IMR-90 (cell line): ENCODE results near the gene CCSER1. TPM values are rescaled to one million over a fixed set of nuclear protein-coding genes. Genes with fewer than 3 reads are reported as not detected.
A peak's percentile ranks its signal among the peaks of the same experiment; 100 is the strongest.

ENCODE experiments used
- ATAC-seq: fragments of 200-7000 bp; cut with Tn5 transposase; 2 replicates; pipeline ENCODE4 v1.9.1; 2020; ENCODE audit warnings: low read depth, mild to moderate bottlenecking, moderate library complexity
- BruUV-seq: library from RNA; stranded (reverse); fragments of 400-500 nt; replicated peaks from 2 replicates; lab custom pipeline; 2021; lab: Mats Ljungman, UMichigan
- CTCF ChIA-PET: fragments of 300-600 bp; formaldehyde crosslinking; extraction: SDS; loops from one replicate; lab custom pipeline; 2021; ENCODE audit warnings: antibody characterized with exemption; lab: Yijun Ruan, JAX
- POLR2A ChIA-PET: fragments of 300-600 bp; sonication (Branson Sonifier 250); formaldehyde crosslinking; loops from one replicate; lab custom pipeline; 2022; ENCODE audit warnings: antibody characterized with exemption; ENCODE audit not compliant: unreplicated experiment; lab: Charles Lee
- DNase-seq: peaks from one replicate; pipeline ENCODE4 v3.0.0; 2013
- H2AFZ ChIP-seq: replicated peaks from 2 replicates; pipeline ENCODE3; 2013; ENCODE audit warnings: low read length, mild to moderate bottlenecking; ENCODE audit not compliant: poor library complexity
- H2AK5ac ChIP-seq: 2 replicates; pipeline ENCODE4 v1.6.1; 2013; ENCODE audit warnings: low read depth, low read length, inconsistent platforms
- H2AK9ac ChIP-seq: replicated peaks from 2 replicates; pipeline ENCODE3; 2013; ENCODE audit warnings: mild to moderate bottlenecking, low read depth, low read length, moderate library complexity; ENCODE audit not compliant: poor library complexity
- H2BK120ac ChIP-seq: 2 replicates; pipeline ENCODE4 v1.6.1; 2013; ENCODE audit warnings: low read depth, low read length, inconsistent platforms
- H2BK15ac ChIP-seq: 3 replicates; pipeline ENCODE4 v1.6.1; 2013; ENCODE audit warnings: low read depth, low read length, inconsistent platforms
- H2BK20ac ChIP-seq: 2 replicates; pipeline ENCODE4 v1.6.1; 2013; ENCODE audit warnings: low read depth, mild to moderate bottlenecking, inconsistent platforms, low read length, moderate library complexity
- H2BK5ac ChIP-seq: 2 replicates; pipeline ENCODE4 v1.6.1; 2013; ENCODE audit warnings: mild to moderate bottlenecking, low read depth, low read length, inconsistent platforms; ENCODE audit not compliant: poor library complexity, severe bottlenecking
- H3K14ac ChIP-seq: replicated peaks from 2 replicates; pipeline ENCODE4 v1.6.1; 2013; ENCODE audit warnings: low read depth, low read length, inconsistent platforms
- H3K18ac ChIP-seq: 2 replicates; pipeline ENCODE4 v1.6.1; 2013; ENCODE audit warnings: low read depth, low read length, control low read depth
- H3K23ac ChIP-seq: 2 replicates; pipeline ENCODE4 v1.6.1; 2013; ENCODE audit warnings: low read depth, low read length, inconsistent platforms
- H3K27ac ChIP-seq: 2 replicates; pipeline ENCODE4 v1.5.1; 2013; ENCODE audit warnings: mild to moderate bottlenecking, control low read depth, low read length; ENCODE audit not compliant: insufficient read depth
- H3K27me3 ChIP-seq: 2 replicates; pipeline ENCODE4 v1.6.1; 2013; ENCODE audit warnings: low read length; ENCODE audit not compliant: control insufficient read depth, insufficient read depth
- H3K36me3 ChIP-seq: 2 replicates; pipeline ENCODE4 v1.6.1; 2013; ENCODE audit warnings: low read length, mixed read lengths; ENCODE audit not compliant: control insufficient read depth, insufficient read depth
- H3K4ac ChIP-seq: 2 replicates; pipeline ENCODE4 v1.6.1; 2013; ENCODE audit warnings: low read depth, low read length, inconsistent platforms
- H3K4me1 ChIP-seq: 2 replicates; pipeline ENCODE4 v1.6.1; 2013; ENCODE audit warnings: low read length, mixed read lengths; ENCODE audit not compliant: control insufficient read depth, insufficient read depth
- H3K4me2 ChIP-seq: 2 replicates; pipeline ENCODE4 v1.6.1; 2013; ENCODE audit warnings: low read depth, mild to moderate bottlenecking, control low read depth, low read length, moderate library complexity
- H3K4me3 ChIP-seq: 2 replicates; pipeline ENCODE4 v1.5.1; 2013; ENCODE audit warnings: low read depth, mild to moderate bottlenecking, control low read depth, low read length, moderate library complexity; ENCODE audit not compliant: insufficient read depth
- H3K56ac ChIP-seq: 2 replicates; pipeline ENCODE4 v1.6.1; 2013; ENCODE audit warnings: low read length, inconsistent platforms; ENCODE audit not compliant: insufficient read depth; ENCODE audit errors: extremely low read depth
- H3K79me1 ChIP-seq, 2 experiments: 2 replicates each; pipeline ENCODE4 v1.6.1; 2013; ENCODE audit warnings: low read length in 2 of 2, inconsistent platforms in 1 of 2, low read depth in 1 of 2
- H3K9ac ChIP-seq: 2 replicates; pipeline ENCODE4 v1.6.1; 2013; ENCODE audit warnings: low read depth, low read length, control low read depth
- H3K9me1 ChIP-seq: 2 replicates; pipeline ENCODE4 v1.6.1; 2013; ENCODE audit warnings: low read length, inconsistent platforms; ENCODE audit not compliant: insufficient read depth
- H3K9me3 ChIP-seq: 2 replicates; pipeline ENCODE4 v1.6.1; 2013; ENCODE audit warnings: low read length; ENCODE audit not compliant: control insufficient read depth, insufficient read depth
- H4K20me1 ChIP-seq: 2 replicates; pipeline ENCODE4 v1.6.1; 2013; ENCODE audit warnings: low read length, inconsistent platforms; ENCODE audit not compliant: insufficient read depth
- H4K5ac ChIP-seq: 2 replicates; pipeline ENCODE4 v1.6.1; 2013; ENCODE audit warnings: mild to moderate bottlenecking, low read depth, low read length, control low read depth
- H4K8ac ChIP-seq, 2 experiments: 2 replicates each; pipeline ENCODE4 v1.6.1; 2013; ENCODE audit warnings: low read depth in 2 of 2, low read length in 2 of 2, control low read depth in 1 of 2, inconsistent platforms in 1 of 2
- H4K91ac ChIP-seq: 2 replicates; pipeline ENCODE4 v1.6.1; 2013; ENCODE audit warnings: low read depth, low read length, inconsistent platforms; ENCODE audit not compliant: insufficient read depth
- BHLHE40 ChIP-seq: fragments of 150-350 bp; IDR thresholded peaks from 2 replicates; pipeline ENCODE4 v1.6.1; 2016; ENCODE audit warnings: mild to moderate bottlenecking, low read depth, low read length
- CEBPB ChIP-seq: IDR thresholded peaks from 2 replicates; pipeline ENCODE4 v1.6.1; 2012; ENCODE audit warnings: low read depth, low read length, improper control_type of control experiment
- FOS ChIP-seq: fragments of 150-350 bp; IDR thresholded peaks from 2 replicates; pipeline ENCODE4 v1.6.1; 2016; ENCODE audit warnings: low read depth, low read length
- MAFK ChIP-seq: IDR thresholded peaks from 2 replicates; pipeline ENCODE4 v1.6.1; 2012; ENCODE audit warnings: low read depth, low read length, improper control_type of control experiment
- POLR2A ChIP-seq: IDR thresholded peaks from 2 replicates; pipeline ENCODE4 v1.6.1; 2012; ENCODE audit warnings: mild to moderate bottlenecking, low read depth, low read length
- RFX5 ChIP-seq: IDR thresholded peaks from 2 replicates; pipeline ENCODE4 v1.8.0; 2012; ENCODE audit warnings: low read depth, mild to moderate bottlenecking, low read length, moderate library complexity
- WGBS, 2 experiments: methylation state at CpG; one replicate each; pipeline versions ENCODE4 v1.1.5 to v1.1.7; 2013; ENCODE audit warnings: missing lambda C conversion rate in 2 of 2; ENCODE audit not compliant: insufficient read length in 1 of 2; ENCODE audit errors: extremely low coverage in 2 of 2; 5-methylcytosine and 5-hydroxymethylcytosine counted together
- dilution Hi-C: fragments of 300-500 bp; cut with HindIII; formaldehyde crosslinking; loops from one replicate; pipeline ENCODE4 v1.14.3; 2018; ENCODE audit warnings: low sequenced_read_pairs; ENCODE audit not compliant: unreplicated experiment
- in situ Hi-C: fragments of 300-500 bp; cut with MboI; formaldehyde crosslinking; loops from 3 replicates; pipeline ENCODE4 v1.14.3; 2019; ENCODE audit warnings: low sequenced_read_pairs, inconsistent platforms, mixed read lengths
- intact Hi-C: fragments of 100-400 bp; cut with micrococcal nuclease; formaldehyde crosslinking; loops from 2 replicates; pipeline ENCODE4 v1.10.0; 2022
- polyA plus RNA-seq, 3 experiments: library from polyadenylated mRNA; depleted of rRNA; stranded (reverse); fragments of >200 nt; gene quantifications; 2 replicates each; pipeline ENCODE4 v1.2.3, GENCODE V29; 2012; ENCODE audit warnings: low replicate concordance in 1 of 3
- total RNA-seq: library from RNA; depleted of rRNA; stranded (reverse); fragments of >200 nt; gene quantifications from 2 replicates; pipeline ENCODE4 v1.2.3, GENCODE V29; 2012

CCSER1 gene
- total and polyA plus RNA-seq, 2 of the 4 experiments (the other 2 are of a cell fraction): not detected

- Histone ChIP-seq H2AK9ac (no peak overlapping the region), H3K23ac (no peak overlapping the region), H3K27ac (no peak overlapping the region), H2BK5ac (no peak overlapping the region), H3K4me3 (no peak overlapping the region), H4K20me1 (no peaks in the 10 kb centered on the region), H3K9ac (no peak overlapping the region), H3K36me3 (no peaks in the 10 kb centered on the region), H3K56ac (no peak overlapping the region), H3K18ac (no peak overlapping the region), H2AK5ac (no peak overlapping the region), H3K14ac (no peak overlapping the region), H3K27me3 (no peaks in the 10 kb centered on the region), H3K4me2 (no peak overlapping the region), H2BK15ac (no peak overlapping the region), H4K5ac (no peak overlapping the region), H3K4ac (no peak overlapping the region), H2BK20ac (no peak overlapping the region), H4K8ac (no peak overlapping the region), H3K9me3 (no peaks in the 10 kb centered on the region), H3K79me1 (no peaks in the 10 kb centered on the region), H4K91ac (no peak overlapping the region), H2AFZ (no peak overlapping the region), H3K9me1 (no peaks in the 10 kb centered on the region), H2BK120ac (no peak overlapping the region), H3K4me1 (no peaks in the 10 kb centered on the region)
- no peak for DNase-seq
- no TSS peak for BruUV-seq
- ChIA-PET CTCF (no interaction called here), POLR2A (no interaction called here)
- in situ Hi-C loops (no loop called here), intact Hi-C loops (no loop called here), dilution Hi-C loops (no loop called here)
- TF ChIP-seq POLR2A (no peak), BHLHE40 (no peak), FOS (no peak), MAFK (0 out of 2 replicates have a peak, but pooled peaks have one; percentile 6), RFX5 (no peak), CEBPB (no peak)
- no CpG with 5 or more reads among the region's 2 CpGs for WGBS, 2 experiments
- ATAC-seq: no peak
Measured at GRCh38 chr4:90824266-90825150, 697.3 kb downstream of the CCSER1 start.
